Measurements from ENCODE around the gene PALS2. TPM values are rescaled to one million over a fixed set of nuclear protein-coding genes. Genes with fewer than 3 reads are reported as not detected.

PALS2 gene
- total and polyA plus RNA-seq, 11 donors, result 0.46 to 12.8 (median 5.6) TPM

GRCh38 chr7:24540956-24541355, 32.3 kb upstream of the PALS2 start:
- Histone ChIP-seq H3K4me3 (no peak overlapping the region), H3K9me3 (no peaks in the 10 kb centered on the region), H3K4me1 (no peaks in the 10 kb centered on the region), H3K27me3 (peaks cover 0 to 14% (median 0%) of the 10 kb centered on the region in 9 donors), H3K27ac (no peak overlapping the region), H3K36me3 (no peaks in the 10 kb centered on the region)
- ATAC-seq (no peak), DNase-seq (no peak)
- WGBS, 4 donors, result 74 to 82% (median 80%) methylated on average over 7 of the region's 7 CpGs
- no peak for TF ChIP-seq POLR2A (IDR thresholded peaks at IDR 0.05)
- TF ChIP-seq, protein P1, sequence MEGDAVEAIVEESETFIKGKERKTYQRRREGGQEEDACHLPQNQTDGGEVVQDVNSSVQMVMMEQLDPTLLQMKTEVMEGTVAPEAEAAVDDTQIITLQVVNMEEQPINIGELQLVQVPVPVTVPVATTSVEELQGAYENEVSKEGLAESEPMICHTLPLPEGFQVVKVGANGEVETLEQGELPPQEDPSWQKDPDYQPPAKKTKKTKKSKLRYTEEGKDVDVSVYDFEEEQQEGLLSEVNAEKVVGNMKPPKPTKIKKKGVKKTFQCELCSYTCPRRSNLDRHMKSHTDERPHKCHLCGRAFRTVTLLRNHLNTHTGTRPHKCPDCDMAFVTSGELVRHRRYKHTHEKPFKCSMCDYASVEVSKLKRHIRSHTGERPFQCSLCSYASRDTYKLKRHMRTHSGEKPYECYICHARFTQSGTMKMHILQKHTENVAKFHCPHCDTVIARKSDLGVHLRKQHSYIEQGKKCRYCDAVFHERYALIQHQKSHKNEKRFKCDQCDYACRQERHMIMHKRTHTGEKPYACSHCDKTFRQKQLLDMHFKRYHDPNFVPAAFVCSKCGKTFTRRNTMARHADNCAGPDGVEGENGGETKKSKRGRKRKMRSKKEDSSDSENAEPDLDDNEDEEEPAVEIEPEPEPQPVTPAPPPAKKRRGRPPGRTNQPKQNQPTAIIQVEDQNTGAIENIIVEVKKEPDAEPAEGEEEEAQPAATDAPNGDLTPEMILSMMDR (IDR thresholded peaks at IDR 0.05), result no peak
- intact Hi-C loops (cut with DNase I), result no loop called here

DNA sequence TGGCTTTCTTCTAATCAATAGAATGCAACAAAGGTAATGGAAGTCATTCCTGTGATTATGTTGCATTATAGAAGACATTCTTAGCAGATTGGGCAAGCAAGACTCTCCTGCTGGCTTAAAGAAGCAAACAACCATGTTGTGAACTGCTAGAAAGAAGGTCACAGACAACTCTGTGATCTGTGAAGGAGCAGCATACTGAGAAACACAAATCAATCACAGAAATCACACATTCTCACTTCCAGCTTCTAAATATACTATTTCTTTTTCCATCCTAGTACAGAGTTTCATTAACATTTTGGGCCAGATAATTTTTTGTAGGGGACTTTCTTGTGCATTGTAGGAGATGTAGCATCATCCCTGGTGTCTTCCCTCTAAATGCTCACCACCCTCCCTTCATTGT, 28.0 kb upstream of the PALS2 start:
- Histone ChIP-seq H3K9me3 (no peaks in the 10 kb centered on the region), H3K4me1 (no peaks in the 10 kb centered on the region), H3K4me3 (no peak overlapping the region), H3K27me3 (peaks cover 0 to 6% (median 0%) of the 10 kb centered on the region in 9 donors), H3K27ac (no peak overlapping the region), H3K36me3 (no peaks in the 10 kb centered on the region)
- intact Hi-C loops (cut with DNase I), result no loop called here
- TF ChIP-seq, protein P1 (IDR thresholded peaks at IDR 0.05), result no peak
- no peak for TF ChIP-seq POLR2A (IDR thresholded peaks at IDR 0.05)
- no peak for ATAC-seq
- no peak for DNase-seq

GRCh38 chr7:24548390-24548789, 24.9 kb upstream of the PALS2 start:
- Histone ChIP-seq H3K4me3 (no peak overlapping the region), H3K4me1 (no peaks in the 10 kb centered on the region), H3K9me3 (no peaks in the 10 kb centered on the region), H3K27ac (no peak overlapping the region), H3K27me3 (peaks cover 0 to 6% (median 0%) of the 10 kb centered on the region in 9 donors), H3K36me3 (no peaks in the 10 kb centered on the region)
- ATAC-seq, result no peak
- intact Hi-C loops (cut with DNase I), result no loop called here
- no peak for DNase-seq
- TF ChIP-seq, protein P1 (IDR thresholded peaks at IDR 0.05), result no peak
- no peak for TF ChIP-seq POLR2A (IDR thresholded peaks at IDR 0.05)

DNA sequence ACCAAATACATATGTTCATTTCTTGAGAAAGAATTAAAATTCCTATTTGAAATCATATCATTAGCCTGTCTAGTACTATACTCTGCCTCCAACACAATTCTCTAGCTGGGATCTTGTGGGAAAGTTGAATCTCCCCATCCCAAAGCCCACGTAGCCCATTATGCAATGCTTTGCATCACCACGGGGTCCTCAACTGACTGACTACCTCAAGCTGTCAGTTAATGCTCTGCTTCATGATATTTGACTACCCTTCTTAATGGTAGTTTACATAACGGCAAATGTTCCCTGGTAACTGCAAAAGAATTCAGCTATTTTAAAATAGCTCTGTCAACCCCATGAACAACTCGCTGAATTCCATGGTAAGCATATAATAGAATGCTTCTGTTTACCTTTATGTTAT, 23.3 kb upstream of the PALS2 start:
- Histone ChIP-seq H3K4me3 (no peak overlapping the region), H3K4me1 (no peaks in the 10 kb centered on the region), H3K36me3 (no peaks in the 10 kb centered on the region), H3K27ac (no peak overlapping the region), H3K27me3 (peaks cover 0 to 1% (median 0%) of the 10 kb centered on the region in 9 donors), H3K9me3 (no peaks in the 10 kb centered on the region)
- 69 to 75% (median 71%) methylated on average over 4 of the region's 4 CpGs for WGBS, 4 donors
- TF ChIP-seq, protein P1 (IDR thresholded peaks at IDR 0.05), result no peak
- no peak for TF ChIP-seq POLR2A (IDR thresholded peaks at IDR 0.05)
- ATAC-seq (no peak), DNase-seq (no peak)
- intact Hi-C loops (cut with DNase I), result no loop called here

Data from heart left ventricle (tissue), 16 donors.